ENCODE results near the gene PPM1J.

Gene PPM1J

GRCh38 chr1:112697781-112698201 lies 17.3 kb downstream of the PPM1J start:
- DNase-seq, result no peak

GRCh38 chr1:112696578-112697314 lies 18.4 kb downstream of the PPM1J start:
- peaks cover 13% of the 10 kb centered on the region for H3K4me1 ChIP-seq (ENCODE audit: low read length)
- H3K27ac ChIP-seq (ENCODE audit: low read length), result no peak overlapping the region
- H3K79me2 ChIP-seq (ENCODE audit: low read length), result no peaks in the 10 kb centered on the region
- H3K9me2 ChIP-seq (replicated peaks; ENCODE audit: insufficient read depth, low read length), result no peaks in the 10 kb centered on the region
- no peaks in the 10 kb centered on the region for H3K27me3 ChIP-seq (replicated peaks; ENCODE audit: insufficient read depth, low read length)
- no peak for TF ChIP-seq EZH2 (optimal IDR thresholded peaks at IDR 0.05; ENCODE audit: low read depth, low read length)
- TF ChIP-seq EZH2phosphoT487 (IDR thresholded peaks at IDR 0.05; ENCODE audit: low read length), result no peak
- no peak for TF ChIP-seq CTCF (IDR thresholded peaks at IDR 0.05; ENCODE audit: low read length)
- no peaks in the 10 kb centered on the region for H3K36me3 ChIP-seq (replicated peaks; ENCODE audit: insufficient read depth, low read length)
- no peak overlapping the region for H3K4me2 ChIP-seq (ENCODE audit: low read depth, low read length)
- H3F3A ChIP-seq (ENCODE audit: insufficient read depth, low read length), result no peaks in the 10 kb centered on the region
- no peak overlapping the region for H2AFZ ChIP-seq (ENCODE audit: low read length)
- no peak overlapping the region for H3K4me3 ChIP-seq (ENCODE audit: low read length)
- no peak for DNase-seq
- H3K9me3 ChIP-seq (replicated peaks; ENCODE audit: insufficient read depth, low read length), result no peaks in the 10 kb centered on the region
- H4K20me1 ChIP-seq (ENCODE audit: insufficient read depth, low read length), result no peaks in the 10 kb centered on the region
- no peak overlapping the region for H3K9ac ChIP-seq (ENCODE audit: low read length)

More at GRCh38 chr1:112697781-112698201, 17.3 kb downstream of the PPM1J start:
- H3K27me3 ChIP-seq (replicated peaks; ENCODE audit: insufficient read depth, low read length), result no peaks in the 10 kb centered on the region
- H2AFZ ChIP-seq (ENCODE audit: low read length), result no peak overlapping the region
- H3K4me3 ChIP-seq (ENCODE audit: low read length), result no peak overlapping the region
- no peaks in the 10 kb centered on the region for H3K9me2 ChIP-seq (replicated peaks; ENCODE audit: insufficient read depth, low read length)
- H3F3A ChIP-seq (ENCODE audit: insufficient read depth, low read length), result no peaks in the 10 kb centered on the region
- H3K9ac ChIP-seq (ENCODE audit: low read length), result no peak overlapping the region
- H3K9me3 ChIP-seq (replicated peaks; ENCODE audit: insufficient read depth, low read length), result no peaks in the 10 kb centered on the region
- no peak overlapping the region for H3K27ac ChIP-seq (ENCODE audit: low read length)
- no peaks in the 10 kb centered on the region for H4K20me1 ChIP-seq (ENCODE audit: insufficient read depth, low read length)
- no peak overlapping the region for H3K4me2 ChIP-seq (ENCODE audit: low read depth, low read length)
- no peaks in the 10 kb centered on the region for H3K79me2 ChIP-seq (ENCODE audit: low read length)
- TF ChIP-seq EZH2 (optimal IDR thresholded peaks at IDR 0.05; ENCODE audit: low read depth, low read length) (no peak), EZH2phosphoT487 (IDR thresholded peaks at IDR 0.05; ENCODE audit: low read length) (no peak), CTCF (IDR thresholded peaks at IDR 0.05; ENCODE audit: low read length) (no peak)
- peaks cover 13% of the 10 kb centered on the region for H3K4me1 ChIP-seq (ENCODE audit: low read length)
- no peaks in the 10 kb centered on the region for H3K36me3 ChIP-seq (replicated peaks; ENCODE audit: insufficient read depth, low read length)

- H3F3A ChIP-seq (ENCODE audit: insufficient read depth, low read length), result no peaks in the 10 kb centered on the region
- no peak for DNase-seq
- H3K4me2 ChIP-seq (ENCODE audit: low read depth, low read length), result no peak overlapping the region
- no peaks in the 10 kb centered on the region for H4K20me1 ChIP-seq (ENCODE audit: insufficient read depth, low read length)
- H3K4me3 ChIP-seq (ENCODE audit: low read length), result no peak overlapping the region
- TF ChIP-seq EZH2phosphoT487 (IDR thresholded peaks at IDR 0.05; ENCODE audit: low read length) (no peak), EZH2 (optimal IDR thresholded peaks at IDR 0.05; ENCODE audit: low read depth, low read length) (no peak)
- H3K36me3 ChIP-seq (replicated peaks; ENCODE audit: insufficient read depth, low read length), result no peaks in the 10 kb centered on the region
- no peaks in the 10 kb centered on the region for H3K79me2 ChIP-seq (ENCODE audit: low read length)
- no peak overlapping the region for H3K9ac ChIP-seq (ENCODE audit: low read length)
- no peaks in the 10 kb centered on the region for H3K9me2 ChIP-seq (replicated peaks; ENCODE audit: insufficient read depth, low read length)
- H3K27ac ChIP-seq (ENCODE audit: low read length), result no peak overlapping the region
- H3K4me1 ChIP-seq (ENCODE audit: low read length), result peaks cover 2% of the 10 kb centered on the region
- no peaks in the 10 kb centered on the region for H3K27me3 ChIP-seq (replicated peaks; ENCODE audit: insufficient read depth, low read length)
- H3K9me3 ChIP-seq (replicated peaks; ENCODE audit: insufficient read depth, low read length), result no peaks in the 10 kb centered on the region
- no peak overlapping the region for H2AFZ ChIP-seq (ENCODE audit: low read length)
These were observed 19.9 kb downstream of the PPM1J start for GRCh38 chr1:112695276-112695675.

GRCh38 chr1:112694363-112694929 lies 20.7 kb downstream of the PPM1J start:
- H3K36me3 ChIP-seq (replicated peaks; ENCODE audit: insufficient read depth, low read length), result no peaks in the 10 kb centered on the region

More at GRCh38 chr1:112694363-112694929, 20.7 kb downstream of the PPM1J start:
- Histone ChIP-seq H3K27ac (ENCODE audit: low read length) (no peak overlapping the region), H3K4me3 (ENCODE audit: low read length) (no peak overlapping the region), H2AFZ (ENCODE audit: low read length) (no peak overlapping the region), H4K20me1 (ENCODE audit: insufficient read depth, low read length) (no peaks in the 10 kb centered on the region), H3K9ac (ENCODE audit: low read length) (no peak overlapping the region), H3K27me3 (replicated peaks; ENCODE audit: insufficient read depth, low read length) (no peaks in the 10 kb centered on the region), H3K9me3 (replicated peaks; ENCODE audit: insufficient read depth, low read length) (no peaks in the 10 kb centered on the region), H3K9me2 (replicated peaks; ENCODE audit: insufficient read depth, low read length) (no peaks in the 10 kb centered on the region), H3F3A (ENCODE audit: insufficient read depth, low read length) (no peaks in the 10 kb centered on the region), H3K4me1 (ENCODE audit: low read length) (no peaks in the 10 kb centered on the region), H3K79me2 (ENCODE audit: low read length) (no peaks in the 10 kb centered on the region), H3K4me2 (ENCODE audit: low read depth, low read length) (no peak overlapping the region)
- TF ChIP-seq EZH2 (optimal IDR thresholded peaks at IDR 0.05; ENCODE audit: low read depth, low read length) (no peak), EZH2phosphoT487 (IDR thresholded peaks at IDR 0.05; ENCODE audit: low read length) (no peak), CTCF (IDR thresholded peaks at IDR 0.05; ENCODE audit: low read length) (no peak)
- DNase-seq, result no peak
